ENCODE results near the gene TIPRL.

Gene TIPRL

GRCh38 chr1:168243636-168244212, 65.0 kb downstream of the TIPRL start:
- H3K4me3 ChIP-seq (ENCODE audit: control insufficient read depth, low read depth, low read length): no peak overlapping the region
- no peak for DNase-seq (ENCODE audit: low read depth)
- TF ChIP-seq CTCF (IDR thresholded peaks at IDR 0.05; ENCODE audit: control insufficient read depth, insufficient read depth, low read depth, low read length, missing control alignments): no peak

- no peak for TF ChIP-seq CTCF (IDR thresholded peaks at IDR 0.05; ENCODE audit: control insufficient read depth, insufficient read depth, low read depth, low read length, missing control alignments)
- no peak overlapping the region for H3K4me3 ChIP-seq (ENCODE audit: control insufficient read depth, low read depth, low read length)
- DNase-seq (ENCODE audit: low read depth): no peak
These were observed 66.3 kb downstream of the TIPRL start for GRCh38 chr1:168245042-168245441.

- H3K4me3 ChIP-seq (ENCODE audit: control insufficient read depth, low read depth, low read length): no peak overlapping the region
- no peak for DNase-seq (ENCODE audit: low read depth)
- TF ChIP-seq CTCF (IDR thresholded peaks at IDR 0.05; ENCODE audit: control insufficient read depth, insufficient read depth, low read depth, low read length, missing control alignments): no peak
These were observed 67.7 kb downstream of the TIPRL start for GRCh38 chr1:168246506-168246905.
